Keratinocyte (primary cell): ENCODE data around the gene SCFD2. TPM values are rescaled to one million over a fixed set of nuclear protein-coding genes. Genes with fewer than 3 reads are reported as not detected.

ENCODE experiments used
- DNase-seq: peaks from one replicate; pipeline ENCODE4 v3.0.0-alpha.2; 2011; ENCODE audit warnings: low read depth, missing footprints, low spot score
- FAIRE-seq: peaks from 2 replicates; lab custom pipeline; 2011; peaks lifted over from hg19 to GRCh38; lab: Jason Lieb, UNC
- H2AFZ ChIP-seq: 2 replicates; pipeline ENCODE4 v1.6.0; 2012; ENCODE audit warnings: low read length, control low read depth, inconsistent platforms; ENCODE audit not compliant: control insufficient read depth
- H3K27ac ChIP-seq: 2 replicates; pipeline ENCODE4 v1.5.1; 2011; ENCODE audit warnings: low read length; ENCODE audit not compliant: control insufficient read depth, insufficient read depth
- H3K27me3 ChIP-seq: 3 replicates; pipeline ENCODE4 v1.6.0; 2011; ENCODE audit warnings: low read length; ENCODE audit not compliant: control insufficient read depth, insufficient read depth; ENCODE audit errors: extremely low read depth
- H3K36me3 ChIP-seq, 2 experiments: 2 replicates in 1 of 2; 3 replicates in 1 of 2; pipeline ENCODE4 v1.5.1; 2011; ENCODE audit warnings: low read length in 2 of 2, mild to moderate bottlenecking in 1 of 2; ENCODE audit not compliant: control insufficient read depth in 2 of 2, insufficient read depth in 2 of 2; ENCODE audit errors: extremely low read depth in 1 of 2
- H3K4me1 ChIP-seq: 3 replicates; pipeline ENCODE4 v1.5.1; 2011; ENCODE audit warnings: low read length; ENCODE audit not compliant: control insufficient read depth, insufficient read depth; ENCODE audit errors: extremely low read depth
- H3K4me2 ChIP-seq: 3 replicates; pipeline ENCODE4 v1.6.0; 2011; ENCODE audit warnings: low read depth, low read length; ENCODE audit not compliant: control insufficient read depth, insufficient read depth; ENCODE audit errors: extremely low read depth
- H3K4me3 ChIP-seq, 3 experiments: fragments of 200-600 bp in 1 of 3; sonication (generic) in 1 of 3; 2 replicates in 2 of 3; 3 replicates in 1 of 3; pipeline ENCODE4 v1.5.1; 2011 to 2016; ENCODE audit warnings: low read length in 3 of 3, mild to moderate bottlenecking in 3 of 3, control low read depth in 2 of 3, inconsistent platforms in 1 of 3, low read depth in 1 of 3, mixed read lengths in 1 of 3, mixed run types in 1 of 3, moderate library complexity in 1 of 3; ENCODE audit not compliant: control insufficient read depth in 2 of 3, insufficient read depth in 2 of 3; ENCODE audit errors: extremely low read depth in 1 of 3
- H3K79me2 ChIP-seq: 2 replicates; pipeline ENCODE4 v1.6.0; 2012; ENCODE audit warnings: low read length; ENCODE audit not compliant: control insufficient read depth, insufficient read depth
- H3K9ac ChIP-seq: 3 replicates; pipeline ENCODE4 v1.6.0; 2011; ENCODE audit warnings: low read length; ENCODE audit not compliant: control insufficient read depth, insufficient read depth; ENCODE audit errors: extremely low read depth
- H3K9me1 ChIP-seq: 3 replicates; pipeline ENCODE4 v1.6.0; 2011; ENCODE audit warnings: low read length; ENCODE audit not compliant: control insufficient read depth, insufficient read depth; ENCODE audit errors: extremely low read depth
- H3K9me3 ChIP-seq: 2 replicates; pipeline ENCODE4 v1.5.1; 2012; ENCODE audit warnings: low read depth, low read length; ENCODE audit not compliant: control insufficient read depth
- H4K20me1 ChIP-seq: 3 replicates; pipeline ENCODE4 v1.6.0; 2011; ENCODE audit warnings: low read length; ENCODE audit not compliant: control insufficient read depth, insufficient read depth; ENCODE audit errors: extremely low read depth
- EZH2 ChIP-seq: IDR thresholded peaks from one replicate; pipeline ENCODE4 v1.6.1; 2012; ENCODE audit warnings: inconsistent platforms, mild to moderate bottlenecking, low read length, moderate library complexity
- dilution Hi-C: fragments of 300-500 bp; cut with MboI; formaldehyde crosslinking; loops from one replicate; pipeline ENCODE4 v1.7.0; 2020; ENCODE audit warnings: low sequenced_read_pairs; ENCODE audit not compliant: extremely low pct_ligation_motif_present
- polyA plus RNA-seq, 5 experiments: library from polyadenylated mRNA; depleted of rRNA in 3 of 5; stranded (reverse) in 3 of 5; stranded (forward) in 1 of 5; unstranded in 1 of 5; fragments of >200 nt; gene quantifications; 1 replicate in 1 of 5; 2 replicates in 3 of 5; 3 replicates in 1 of 5; pipeline versions ENCODE4 v1.2.1 to v1.2.3, GENCODE V29; 2011 to 2012; ENCODE audit warnings: missing spikeins in 2 of 5, low read depth in 1 of 5, low replicate concordance in 1 of 5
- TF ChIP-seq, protein P1 (sequence below), 3 experiments: IDR thresholded peaks in 1 of 3; conservative IDR thresholded peaks in 1 of 3; optimal IDR thresholded peaks in 1 of 3; 2 replicates in 2 of 3; 3 replicates in 1 of 3; pipeline versions ENCODE3 to v1.5.1; 2011; ENCODE audit warnings: low read length in 3 of 3, mild to moderate bottlenecking in 3 of 3, moderate library complexity in 2 of 3, control low read depth in 1 of 3, inconsistent platforms in 1 of 3; ENCODE audit not compliant: insufficient read depth in 2 of 3; ENCODE audit errors: extremely low read depth in 1 of 3

SCFD2 gene
- polyA plus RNA-seq, 1 donor (not counting 4 experiments of a cell fraction or from before 2014, with no cell fraction given), result 13.9 TPM

DNA sequence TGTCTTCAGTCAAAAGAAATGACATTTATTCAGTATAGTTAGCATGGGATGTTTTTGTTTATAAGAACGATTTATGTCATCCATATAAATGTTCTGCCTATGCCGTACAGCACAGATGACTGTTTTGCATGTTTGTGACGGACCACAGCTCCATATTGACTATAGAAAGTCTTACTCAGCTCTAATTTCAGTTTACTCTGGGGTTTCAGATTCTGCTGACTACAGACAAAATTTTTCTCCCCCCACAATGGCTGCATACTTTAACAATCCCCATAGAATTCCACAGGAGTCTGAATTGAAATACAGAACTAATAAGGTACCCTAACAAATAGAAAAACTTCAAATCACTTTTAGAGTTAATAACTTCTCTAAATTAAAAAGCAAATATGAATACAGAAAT lies 191.0 kb downstream of the SCFD2 start:
- H3K4me1 ChIP-seq, result no peaks in the 10 kb centered on the region
- dilution Hi-C loops, result no loop called here
- H3K4me3 ChIP-seq, result no peak overlapping the region
- H3K27ac ChIP-seq, result no peak overlapping the region
- FAIRE-seq, result no peak
- no peaks in the 10 kb centered on the region for H3K36me3 ChIP-seq
- H3K9me1 ChIP-seq, result no peaks in the 10 kb centered on the region
- TF ChIP-seq, protein P1, sequence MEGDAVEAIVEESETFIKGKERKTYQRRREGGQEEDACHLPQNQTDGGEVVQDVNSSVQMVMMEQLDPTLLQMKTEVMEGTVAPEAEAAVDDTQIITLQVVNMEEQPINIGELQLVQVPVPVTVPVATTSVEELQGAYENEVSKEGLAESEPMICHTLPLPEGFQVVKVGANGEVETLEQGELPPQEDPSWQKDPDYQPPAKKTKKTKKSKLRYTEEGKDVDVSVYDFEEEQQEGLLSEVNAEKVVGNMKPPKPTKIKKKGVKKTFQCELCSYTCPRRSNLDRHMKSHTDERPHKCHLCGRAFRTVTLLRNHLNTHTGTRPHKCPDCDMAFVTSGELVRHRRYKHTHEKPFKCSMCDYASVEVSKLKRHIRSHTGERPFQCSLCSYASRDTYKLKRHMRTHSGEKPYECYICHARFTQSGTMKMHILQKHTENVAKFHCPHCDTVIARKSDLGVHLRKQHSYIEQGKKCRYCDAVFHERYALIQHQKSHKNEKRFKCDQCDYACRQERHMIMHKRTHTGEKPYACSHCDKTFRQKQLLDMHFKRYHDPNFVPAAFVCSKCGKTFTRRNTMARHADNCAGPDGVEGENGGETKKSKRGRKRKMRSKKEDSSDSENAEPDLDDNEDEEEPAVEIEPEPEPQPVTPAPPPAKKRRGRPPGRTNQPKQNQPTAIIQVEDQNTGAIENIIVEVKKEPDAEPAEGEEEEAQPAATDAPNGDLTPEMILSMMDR (optimal IDR thresholded peaks at IDR 0.05 in 1 of 3, IDR thresholded peaks at IDR 0.05 in 1 of 3, conservative IDR thresholded peaks at IDR 0.05 in 1 of 3; ENCODE audit: extremely low read depth in 1 of 3, insufficient read depth in 2 of 3, low read length in 3 of 3), result no peak
- TF ChIP-seq EZH2, result no peak
- no peak overlapping the region for H3K9ac ChIP-seq
- H3K4me2 ChIP-seq, result no peak overlapping the region
- no peaks in the 10 kb centered on the region for H3K27me3 ChIP-seq
- H3K9me3 ChIP-seq, result no peaks in the 10 kb centered on the region
- H4K20me1 ChIP-seq, result no peaks in the 10 kb centered on the region
- no peak overlapping the region for H2AFZ ChIP-seq
- no peak for DNase-seq
- no peaks in the 10 kb centered on the region for H3K79me2 ChIP-seq

DNA sequence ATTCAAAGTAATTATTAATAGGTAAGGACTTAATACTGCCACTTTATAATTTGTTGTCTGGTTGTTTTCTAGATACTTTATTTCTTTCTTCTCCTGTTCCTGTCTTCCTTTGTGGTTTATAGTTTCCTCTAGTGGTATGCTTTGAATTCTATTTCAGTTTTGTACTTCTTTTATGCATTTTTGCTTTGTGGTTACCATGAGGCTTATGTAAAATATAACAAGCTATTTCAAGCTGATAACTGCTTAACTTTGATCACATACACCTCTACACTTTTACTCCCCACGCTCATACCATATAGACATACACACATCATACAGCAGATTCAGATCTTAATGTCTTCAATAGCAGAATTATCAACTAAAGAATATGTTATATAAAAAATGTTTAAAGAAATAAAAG lies 192.3 kb downstream of the SCFD2 start:
- H2AFZ ChIP-seq, result no peak overlapping the region
- FAIRE-seq, result no peak
- no peak overlapping the region for H3K27ac ChIP-seq
- H3K4me3 ChIP-seq, result no peak overlapping the region
- no peaks in the 10 kb centered on the region for H3K36me3 ChIP-seq
- H3K9ac ChIP-seq, result no peak overlapping the region
- no peaks in the 10 kb centered on the region for H3K9me3 ChIP-seq
- DNase-seq, result no peak
- TF ChIP-seq EZH2, result no peak
- TF ChIP-seq, protein P1 (optimal IDR thresholded peaks at IDR 0.05 in 1 of 3, IDR thresholded peaks at IDR 0.05 in 1 of 3, conservative IDR thresholded peaks at IDR 0.05 in 1 of 3; ENCODE audit: extremely low read depth in 1 of 3, insufficient read depth in 2 of 3, low read length in 3 of 3), result no peak
- no peaks in the 10 kb centered on the region for H3K27me3 ChIP-seq
- no peaks in the 10 kb centered on the region for H3K79me2 ChIP-seq
- no peaks in the 10 kb centered on the region for H4K20me1 ChIP-seq
- no peaks in the 10 kb centered on the region for H3K9me1 ChIP-seq
- H3K4me1 ChIP-seq, result no peaks in the 10 kb centered on the region
- no peak overlapping the region for H3K4me2 ChIP-seq
- dilution Hi-C loops, result no loop called here
